Fibroblast of mammary gland (primary cell): ENCODE data around the gene CCDC12.

Experiments used
- DNase-seq: peaks from one replicate; pipeline ENCODE4 v3.0.0-alpha.2; 2010; ENCODE audit warnings: low read depth
- H3K4me3 ChIP-seq: 2 replicates; pipeline ENCODE4 v1.5.1; 2011; ENCODE audit warnings: low read depth, mild to moderate bottlenecking, low read length, moderate library complexity; ENCODE audit not compliant: control insufficient read depth
- TF ChIP-seq, protein P1 (sequence below): conservative IDR thresholded peaks from 2 replicates; pipeline ENCODE4 v1.5.1; 2011; ENCODE audit warnings: low read depth, low read length, inconsistent platforms; ENCODE audit not compliant: control insufficient read depth, insufficient read depth

The CCDC12 gene

DNA sequence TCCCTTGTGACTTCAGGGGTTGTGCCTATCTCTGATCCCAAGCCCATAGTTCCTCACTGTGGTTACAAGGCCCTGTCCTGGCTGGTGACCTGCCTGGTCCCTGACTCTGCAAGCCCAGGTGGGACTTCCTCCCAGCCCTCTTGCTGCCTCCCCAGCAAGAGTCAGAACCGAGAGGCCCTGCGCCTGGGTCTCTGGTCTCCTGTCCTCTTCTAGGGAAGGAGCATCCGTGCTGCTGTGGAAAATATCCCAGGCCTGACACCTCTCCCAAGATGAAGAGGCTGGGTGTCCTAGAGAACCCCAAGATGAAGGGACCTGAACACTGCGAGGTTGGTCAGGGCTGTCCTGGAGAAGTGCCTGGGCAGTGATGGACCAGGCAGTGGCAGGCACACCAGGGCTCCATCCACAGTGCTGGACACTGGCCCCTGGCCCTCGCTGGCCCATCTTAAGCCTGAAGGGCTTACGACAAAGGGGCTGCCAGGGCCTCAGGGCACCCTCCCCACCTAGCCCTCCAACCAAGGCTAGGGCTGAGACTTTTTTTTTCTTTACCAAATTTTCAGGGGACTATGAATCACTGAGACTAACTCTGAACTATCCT is 66.3 kb downstream of the CCDC12 start:
- no peak overlapping the region for H3K4me3 ChIP-seq
- no peak for DNase-seq
- TF ChIP-seq, protein P1, sequence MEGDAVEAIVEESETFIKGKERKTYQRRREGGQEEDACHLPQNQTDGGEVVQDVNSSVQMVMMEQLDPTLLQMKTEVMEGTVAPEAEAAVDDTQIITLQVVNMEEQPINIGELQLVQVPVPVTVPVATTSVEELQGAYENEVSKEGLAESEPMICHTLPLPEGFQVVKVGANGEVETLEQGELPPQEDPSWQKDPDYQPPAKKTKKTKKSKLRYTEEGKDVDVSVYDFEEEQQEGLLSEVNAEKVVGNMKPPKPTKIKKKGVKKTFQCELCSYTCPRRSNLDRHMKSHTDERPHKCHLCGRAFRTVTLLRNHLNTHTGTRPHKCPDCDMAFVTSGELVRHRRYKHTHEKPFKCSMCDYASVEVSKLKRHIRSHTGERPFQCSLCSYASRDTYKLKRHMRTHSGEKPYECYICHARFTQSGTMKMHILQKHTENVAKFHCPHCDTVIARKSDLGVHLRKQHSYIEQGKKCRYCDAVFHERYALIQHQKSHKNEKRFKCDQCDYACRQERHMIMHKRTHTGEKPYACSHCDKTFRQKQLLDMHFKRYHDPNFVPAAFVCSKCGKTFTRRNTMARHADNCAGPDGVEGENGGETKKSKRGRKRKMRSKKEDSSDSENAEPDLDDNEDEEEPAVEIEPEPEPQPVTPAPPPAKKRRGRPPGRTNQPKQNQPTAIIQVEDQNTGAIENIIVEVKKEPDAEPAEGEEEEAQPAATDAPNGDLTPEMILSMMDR: no peak

DNA sequence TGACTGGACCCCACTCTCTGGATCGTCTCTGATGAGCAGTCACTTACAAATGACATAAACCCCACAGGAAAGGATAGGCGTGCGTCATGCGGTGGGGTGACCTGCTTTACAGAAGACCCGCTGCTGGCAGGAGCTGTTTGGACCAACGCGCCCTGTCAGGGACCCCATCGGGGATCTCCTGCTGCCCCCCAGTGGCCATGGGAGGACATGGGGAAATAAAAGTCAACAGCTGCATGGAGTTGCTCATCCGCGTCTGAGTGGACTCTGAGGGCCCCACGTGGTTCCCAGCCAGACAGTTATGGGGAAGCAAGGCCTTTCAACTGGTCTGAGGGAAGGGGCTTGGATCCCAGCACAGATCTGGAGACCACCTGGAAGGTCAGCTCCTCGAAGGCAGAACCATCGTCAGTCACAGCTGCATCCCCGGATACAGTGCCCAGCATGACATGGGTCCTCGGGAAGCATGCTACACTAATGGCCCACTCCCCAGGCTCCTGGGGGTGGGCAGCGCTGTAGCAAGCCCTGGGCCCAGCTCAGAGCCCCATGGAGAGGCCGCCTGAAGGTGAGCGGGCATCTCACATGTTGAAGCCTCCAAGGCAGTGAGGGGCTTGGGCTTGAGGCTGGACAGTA is 66.9 kb downstream of the CCDC12 start:
- peak; percentile 88 for DNase-seq
- H3K4me3 ChIP-seq: no peak overlapping the region
- TF ChIP-seq, protein P1: peak; percentile 81

DNA sequence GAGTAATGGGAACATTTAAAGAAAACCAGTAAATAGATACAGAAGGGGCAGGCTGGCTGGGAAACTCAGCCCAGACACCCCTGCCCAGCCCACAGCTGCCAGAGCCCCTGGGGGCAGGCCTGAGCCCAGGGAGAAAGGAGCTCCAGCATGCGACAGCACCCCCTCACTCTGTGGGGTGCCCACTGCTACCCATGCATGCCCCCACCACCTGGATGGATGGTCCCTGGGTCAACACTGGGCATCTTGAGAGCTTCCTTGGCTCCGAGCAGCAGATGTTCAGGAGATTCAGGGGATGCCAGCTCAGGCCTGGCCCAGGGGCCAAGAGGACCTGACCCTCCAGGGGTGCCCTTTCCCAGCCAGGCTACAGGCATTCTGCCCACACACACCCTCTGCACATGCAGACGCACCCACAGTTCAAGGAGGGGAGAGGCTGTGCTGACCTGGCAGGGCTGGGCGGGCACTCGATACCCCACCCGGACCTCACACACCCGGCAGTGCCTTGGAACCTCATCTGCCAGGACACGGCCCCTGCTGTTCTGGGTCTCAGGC is 67.5 kb downstream of the CCDC12 start:
- TF ChIP-seq, protein P1: no peak
- DNase-seq: no peak
- H3K4me3 ChIP-seq: no peak overlapping the region

DNA sequence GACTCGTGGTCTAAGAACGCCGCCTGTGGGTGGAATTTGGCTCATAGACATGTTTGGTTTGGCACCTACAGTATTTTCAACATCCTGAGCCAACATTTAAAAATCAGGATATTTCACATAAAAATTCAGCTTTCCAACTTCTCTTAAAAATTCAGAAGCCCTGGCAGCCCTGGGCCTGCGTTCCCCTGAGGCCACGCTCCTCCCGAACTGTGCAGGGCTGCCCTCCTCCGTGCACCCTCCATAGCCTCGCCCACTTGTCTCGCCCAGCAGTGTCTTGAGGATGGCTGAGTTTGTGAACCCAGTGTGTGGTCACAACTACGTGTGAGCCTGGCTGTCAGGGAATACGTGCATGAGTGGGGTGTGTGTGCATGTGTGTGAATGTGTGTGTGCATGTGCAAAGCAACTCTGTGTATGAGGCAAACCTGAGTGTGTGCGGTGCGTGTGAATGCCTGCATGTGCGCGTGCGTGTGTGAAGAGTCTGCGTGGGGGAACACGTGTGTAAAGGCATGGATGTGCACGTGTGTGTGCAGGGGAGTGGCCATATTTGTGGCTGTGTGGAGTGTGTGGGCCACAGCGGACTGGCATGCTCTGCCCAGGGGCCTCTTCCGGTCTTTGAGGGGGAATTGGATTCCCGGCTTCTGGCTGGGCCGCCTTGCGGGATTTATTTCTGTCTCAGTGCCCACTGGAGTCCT is 68.1 kb downstream of the CCDC12 start:
- DNase-seq: peak; percentile 82
- no peak overlapping the region for H3K4me3 ChIP-seq
- TF ChIP-seq, protein P1: peak; percentile 33

DNA sequence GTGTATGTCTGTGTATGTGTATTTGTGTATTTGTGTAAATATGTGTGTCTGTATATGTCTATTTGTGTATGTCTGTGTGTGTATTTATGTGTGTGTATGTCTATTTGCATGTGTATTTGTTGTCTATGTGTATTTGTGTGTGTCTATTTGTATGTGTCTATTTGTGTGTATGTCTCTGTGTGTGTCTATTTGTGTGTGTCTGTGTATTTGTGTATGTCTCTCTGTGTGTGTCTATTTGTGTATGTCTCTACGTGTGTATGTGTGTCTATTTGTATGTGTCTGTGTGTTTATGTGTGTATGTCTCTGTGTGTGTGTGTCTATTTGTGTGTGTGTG is 68.6 kb downstream of the CCDC12 start:
- TF ChIP-seq, protein P1: no peak
- DNase-seq: no peak

DNA sequence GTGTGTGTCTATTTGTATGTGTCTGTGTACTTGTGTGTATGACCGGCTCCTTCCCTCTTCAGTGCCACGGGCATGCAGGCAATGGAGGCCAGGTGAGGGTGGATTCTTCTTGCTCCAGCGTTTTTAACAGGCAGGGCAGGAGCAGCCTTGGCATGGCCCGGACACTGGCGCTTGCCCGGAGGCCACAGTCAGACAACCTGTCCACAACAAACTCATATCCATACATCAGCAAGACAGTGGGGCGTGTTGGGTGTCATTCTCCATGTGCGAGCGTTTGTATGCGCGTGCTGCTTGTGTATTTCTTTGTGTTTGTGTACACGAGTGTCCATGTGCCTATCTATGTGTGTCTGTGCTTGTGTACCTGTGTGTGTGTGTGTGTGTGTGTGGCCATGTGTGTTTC is 69.3 kb downstream of the CCDC12 start:
- DNase-seq: no peak
- H3K4me3 ChIP-seq: no peak overlapping the region
- TF ChIP-seq, protein P1: no peak

More for the DNA sequence above, 68.6 kb downstream of the CCDC12 start:
- H3K4me3 ChIP-seq: no peak overlapping the region
